NCI-H1092 (cell line): ENCODE data around the gene RNGTT.
"Not testable (repeated sequence)": the region's sequence is repeated elsewhere in the genome, so short reads cannot be mapped to it uniquely, and the experiment has no call there.

Experiments used
- DNase-seq: peaks from one replicate; lab custom pipeline; 2025; lab: John Stamatoyannopoulos, UW

Gene RNGTT

DNA sequence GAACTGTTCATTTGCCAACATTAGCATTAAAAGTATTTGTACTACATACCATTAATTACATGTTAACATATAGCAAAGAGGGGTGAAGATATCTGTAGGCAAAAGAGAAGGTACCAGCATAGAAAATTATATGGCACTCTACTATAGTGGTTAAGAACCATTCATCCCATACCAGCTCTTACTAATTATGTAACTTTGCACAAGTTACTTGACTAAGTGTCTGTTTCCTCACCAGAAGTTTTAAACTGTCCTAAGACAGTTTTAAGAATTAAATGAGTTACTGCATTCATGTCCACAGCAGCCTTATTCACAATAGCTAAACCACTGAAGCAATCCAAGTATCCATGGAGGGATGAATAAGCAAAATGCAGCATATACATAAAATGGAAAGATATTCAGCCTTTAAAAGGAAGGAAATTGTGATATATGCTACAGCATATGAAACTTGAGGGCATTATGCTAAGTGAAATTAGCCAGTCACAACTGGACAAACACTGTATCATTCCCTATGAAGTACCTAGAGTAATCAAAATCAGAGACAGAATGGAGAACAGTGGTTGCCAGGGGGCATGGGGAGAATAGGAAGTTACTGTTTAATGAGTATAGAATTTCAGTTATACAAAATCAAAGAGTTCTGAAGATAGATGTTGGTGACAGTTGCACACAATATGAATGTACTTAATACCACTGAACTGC, 98.9 kb downstream of the RNGTT start:
- DNase-seq = no peak

- no peak for DNase-seq
Observed at GRCh38 chr6:88860310-88860709, 103.1 kb downstream of the RNGTT start.

DNA sequence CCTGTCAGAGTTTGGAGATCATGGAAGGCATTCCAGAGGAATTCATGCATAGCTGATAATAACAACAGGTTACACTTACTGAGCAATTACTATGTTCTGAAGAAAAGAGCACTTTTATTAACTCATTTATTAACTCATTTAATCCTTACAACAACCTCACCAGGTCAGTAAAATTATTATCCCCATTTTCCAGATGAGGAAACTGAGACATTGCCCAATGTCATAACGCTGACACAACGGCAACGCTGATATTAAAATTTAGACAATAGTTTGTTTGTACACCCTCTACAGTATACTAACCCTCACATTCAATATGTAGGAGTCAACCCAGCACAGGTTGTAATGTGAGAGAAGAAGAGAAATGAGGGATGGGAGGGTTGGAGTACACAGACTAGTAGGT, 105.0 kb downstream of the RNGTT start:
- DNase-seq = no peak

- DNase-seq = no peak
Observed at GRCh38 chr6:88856566-88856965, 106.9 kb downstream of the RNGTT start.

DNA sequence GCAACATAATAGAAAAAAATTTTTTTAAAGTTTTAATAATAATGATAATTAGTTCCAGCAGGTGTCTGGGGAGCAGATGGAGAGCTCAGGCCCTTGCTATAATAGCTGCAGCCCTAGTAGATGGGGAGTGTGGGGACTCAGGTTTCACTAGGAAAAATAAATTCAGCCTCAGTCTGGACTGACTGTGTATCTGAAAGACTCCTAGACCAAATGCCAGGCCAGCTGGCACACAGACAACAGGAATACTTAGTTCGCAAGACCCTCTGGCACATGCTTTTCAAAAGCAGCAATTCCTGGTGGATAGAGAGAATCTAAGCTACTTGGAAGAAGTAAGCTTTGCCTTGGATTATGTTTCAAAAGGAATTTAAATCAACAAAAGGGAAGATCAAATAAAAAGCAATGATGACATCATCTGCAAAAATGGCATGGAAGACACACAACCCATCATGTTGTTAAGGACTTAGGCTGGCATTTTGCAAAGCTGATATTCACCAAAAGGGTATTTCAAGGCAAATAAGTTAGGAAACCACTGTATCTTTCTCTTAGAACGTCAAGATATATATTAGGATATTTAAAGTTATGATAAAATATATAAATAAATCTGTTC, 107.8 kb downstream of the RNGTT start:
- peak; percentile 57 for DNase-seq

DNA sequence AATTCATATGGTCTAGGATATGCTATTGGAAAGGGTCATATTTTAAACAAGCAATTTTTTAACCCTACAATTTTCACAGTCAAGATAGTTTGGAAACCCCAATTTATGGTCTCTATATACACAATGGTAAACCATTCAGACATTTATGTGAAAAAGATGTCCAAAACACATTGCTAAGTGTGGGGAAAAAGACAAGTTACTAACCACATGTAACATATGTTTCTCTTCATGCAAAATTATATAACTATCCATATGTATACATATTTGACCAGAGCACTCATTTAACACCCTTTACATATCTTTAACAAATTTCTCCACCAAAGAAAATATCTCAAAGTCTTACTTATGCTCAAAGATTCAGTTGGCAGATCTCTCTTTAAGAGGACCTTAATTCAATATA, 110.6 kb downstream of the RNGTT start:
- no peak for DNase-seq

GRCh38 chr6:88852000-88852399, 111.4 kb downstream of the RNGTT start:
- DNase-seq = no peak

- DNase-seq = no peak
Observed at GRCh38 chr6:88848870-88849269, 114.5 kb downstream of the RNGTT start.

GRCh38 chr6:88843040-88843439, 120.4 kb downstream of the RNGTT start:
- no peak for DNase-seq

GRCh38 chr6:88842320-88842719, 121.1 kb downstream of the RNGTT start:
- no peak for DNase-seq

DNA sequence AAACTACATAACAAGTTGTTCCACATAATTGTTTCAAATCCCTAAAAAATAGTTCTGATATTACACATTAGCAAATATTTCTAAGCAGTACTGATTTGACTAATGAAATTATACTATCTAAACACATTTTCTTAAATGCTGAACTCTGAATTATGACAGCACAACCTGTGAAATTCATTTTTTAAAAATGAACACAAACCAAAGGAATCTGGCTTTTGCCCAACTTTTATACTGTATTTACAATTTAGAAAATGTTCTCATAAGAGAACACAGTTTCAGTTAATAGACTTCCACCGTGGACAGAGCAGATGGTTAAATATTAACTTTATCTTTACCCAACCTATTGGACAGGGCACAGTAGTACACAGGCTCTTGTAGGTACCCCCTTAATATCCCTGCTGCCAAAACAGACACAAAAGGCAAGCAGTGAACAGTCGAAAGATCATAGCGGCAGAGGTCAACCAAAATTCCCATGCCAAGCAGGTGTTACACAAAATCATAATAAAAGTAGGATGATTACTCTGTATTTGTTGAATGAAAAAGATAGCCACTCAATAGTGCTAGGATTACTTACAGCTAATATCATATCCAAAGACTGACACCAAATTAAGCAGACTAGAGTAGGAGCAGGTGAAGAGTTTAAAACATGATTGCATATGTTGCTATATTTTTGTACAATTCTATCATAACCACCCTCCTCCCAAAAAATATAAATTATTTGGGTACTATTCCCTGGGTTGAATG, 122.5 kb downstream of the RNGTT start:
- DNase-seq = no peak

- DNase-seq = no peak
Observed at GRCh38 chr6:88840289-88840688, 123.1 kb downstream of the RNGTT start.

GRCh38 chr6:88839280-88839679, 124.1 kb downstream of the RNGTT start:
- no peak for DNase-seq

DNA sequence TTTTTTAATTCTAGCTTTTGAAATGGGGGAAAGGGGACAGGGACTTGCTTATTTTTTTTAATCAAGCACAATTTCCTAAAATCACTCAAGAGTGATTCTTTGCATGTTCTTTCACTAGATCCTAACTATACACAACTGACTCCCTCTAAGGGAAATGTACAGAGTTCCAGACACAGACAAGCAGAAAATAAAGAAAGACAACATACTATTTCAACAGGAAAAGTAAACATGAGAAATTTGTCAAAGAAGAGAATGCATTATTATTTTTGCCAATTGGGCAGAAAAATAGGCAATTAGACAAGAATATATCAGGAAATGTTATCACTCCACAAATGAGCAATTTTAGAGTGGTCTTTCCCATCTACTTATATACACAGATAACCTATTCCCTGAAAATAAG, 128.2 kb downstream of the RNGTT start:
- DNase-seq = no peak

GRCh38 chr6:88833071-88833470, 130.3 kb downstream of the RNGTT start:
- DNase-seq = not testable (repeated sequence)

GRCh38 chr6:88827599-88827998, 135.8 kb downstream of the RNGTT start:
- not testable (repeated sequence) for DNase-seq

DNA sequence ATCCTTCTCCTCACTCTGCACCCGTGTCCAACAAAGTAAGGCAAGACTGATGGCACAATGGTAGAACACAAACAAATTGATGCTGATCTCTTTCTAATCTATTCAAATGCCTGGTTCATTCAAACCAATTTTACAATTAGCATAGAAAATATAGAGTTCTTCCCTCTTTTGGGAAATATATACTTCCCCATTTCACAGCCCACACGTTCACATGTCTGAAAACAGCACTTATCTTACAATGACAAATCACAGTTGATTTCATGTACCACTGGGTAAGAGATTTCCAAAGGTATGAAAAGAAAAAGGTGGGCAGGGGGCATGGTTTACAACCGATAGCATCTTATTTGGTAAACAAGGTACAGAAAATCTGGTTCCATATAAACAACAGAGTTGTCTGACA, 137.6 kb downstream of the RNGTT start:
- no peak for DNase-seq

GRCh38 chr6:88823998-88824397, 139.4 kb downstream of the RNGTT start:
- DNase-seq = no peak

DNA sequence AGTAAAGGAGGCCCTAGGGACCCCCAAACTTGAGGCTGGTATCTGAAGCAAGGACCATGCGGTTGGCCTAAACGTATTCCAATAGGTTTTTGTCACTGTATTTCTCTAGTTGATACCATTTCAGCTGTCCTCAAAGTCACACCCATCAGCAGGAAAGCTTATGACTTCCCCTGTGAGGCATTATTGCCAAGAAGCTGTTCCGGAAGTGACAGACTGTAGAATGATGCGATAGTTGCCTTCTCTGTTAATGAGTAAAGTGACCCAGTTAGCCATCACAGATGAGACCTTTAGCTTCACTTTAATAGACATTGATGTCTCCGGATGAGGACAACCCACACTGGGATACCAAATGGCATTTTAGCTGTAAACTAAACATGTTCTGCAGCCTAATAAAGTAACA, 147.9 kb downstream of the RNGTT start:
- no peak for DNase-seq

- DNase-seq = no peak
Observed at GRCh38 chr6:88814909-88815308, 148.5 kb downstream of the RNGTT start.

DNA sequence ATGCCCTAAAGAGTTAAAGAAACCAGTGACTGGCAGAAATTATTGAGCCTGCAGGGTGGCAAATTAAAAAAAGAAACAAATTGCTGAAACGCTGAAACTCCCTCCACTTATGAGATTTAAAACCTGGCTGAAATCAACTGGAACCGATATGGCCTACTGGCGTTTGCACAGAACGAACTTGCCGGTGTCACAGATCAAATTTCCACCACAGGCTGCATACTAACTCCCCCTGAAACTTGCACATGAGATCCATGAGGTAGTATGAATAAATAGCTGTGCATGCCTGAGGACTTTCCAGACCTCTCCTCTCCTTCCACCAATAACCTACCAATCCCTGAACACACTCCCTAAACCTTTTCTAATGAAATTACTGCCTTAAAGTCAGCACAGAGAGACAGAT, 150.4 kb downstream of the RNGTT start:
- no peak for DNase-seq

DNA sequence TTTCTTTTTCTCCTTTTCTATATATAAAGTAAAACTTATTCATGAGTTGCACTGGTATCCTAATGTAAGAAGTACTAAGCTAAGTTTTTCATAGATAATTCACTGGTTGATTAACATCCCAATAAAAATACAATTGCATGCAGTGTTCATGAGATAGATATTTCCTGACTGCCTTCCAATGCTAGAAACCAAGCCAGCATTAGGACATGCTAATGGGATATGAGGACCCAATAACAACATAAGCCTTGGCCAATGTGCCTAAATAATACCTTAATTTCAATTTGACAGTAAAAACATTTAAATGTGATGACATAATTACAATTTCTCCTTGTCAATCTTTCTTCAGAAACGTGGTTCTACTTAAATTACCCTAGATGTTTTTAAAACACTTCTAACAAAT, 152.7 kb downstream of the RNGTT start:
- DNase-seq = no peak

GRCh38 chr6:88810089-88810488, 153.3 kb downstream of the RNGTT start:
- DNase-seq = no peak
